DMS153 (cell line): ENCODE results near the gene STK32B.
"Not testable (repeated sequence)": the region's sequence is repeated elsewhere in the genome, so short reads cannot be mapped to it uniquely, and the experiment has no call there.

ENCODE experiments used
- DNase-seq: peaks from one replicate; lab custom pipeline; 2025; lab: John Stamatoyannopoulos, UW

The STK32B gene

GRCh38 chr4:5051278-5052203, at the start of gene STK32B:
Gene STK32B, plus strand, starts transcription at chr4:5051480.
- DNase-seq = peak; percentile 31

GRCh38 chr4:5001641-5002040, 49.6 kb upstream of the STK32B start:
- DNase-seq = not testable (repeated sequence)

GRCh38 chr4:5003372-5003857, 47.9 kb upstream of the STK32B start:
- DNase-seq = no peak

GRCh38 chr4:5003918-5004317, 47.4 kb upstream of the STK32B start:
- DNase-seq = no peak

- DNase-seq = no peak
Measured at GRCh38 chr4:5004496-5004895, 46.8 kb upstream of the STK32B start.

- not testable (repeated sequence) for DNase-seq
Measured at GRCh38 chr4:5006932-5007331, 44.3 kb upstream of the STK32B start.

GRCh38 chr4:5009796-5010195, 41.5 kb upstream of the STK32B start:
- no peak for DNase-seq

- no peak for DNase-seq
Measured at GRCh38 chr4:5010984-5011383, 40.3 kb upstream of the STK32B start.

- no peak for DNase-seq
Measured at GRCh38 chr4:5012244-5012898, 38.9 kb upstream of the STK32B start.

- DNase-seq = no peak
Measured at GRCh38 chr4:5012958-5013357, 38.3 kb upstream of the STK32B start.

- DNase-seq = no peak
Measured at GRCh38 chr4:5014007-5014682, 37.1 kb upstream of the STK32B start.

GRCh38 chr4:5018096-5018495, 33.2 kb upstream of the STK32B start:
- DNase-seq = no peak

GRCh38 chr4:5018603-5019002, 32.7 kb upstream of the STK32B start:
- no peak for DNase-seq

GRCh38 chr4:5019274-5019673, 32.0 kb upstream of the STK32B start, which contains the start of gene CYTL1:
Gene CYTL1, minus strand, starts transcription at chr4:5019458. Its CDS starts 13 bp downstream, at chr4:5019445.
- DNase-seq = no peak

- DNase-seq = no peak
Measured at GRCh38 chr4:5019796-5020195, 31.5 kb upstream of the STK32B start.

GRCh38 chr4:5020341-5020740, 30.9 kb upstream of the STK32B start:
- no peak for DNase-seq

- no peak for DNase-seq
Measured at GRCh38 chr4:5021546-5021945, 29.7 kb upstream of the STK32B start.

GRCh38 chr4:5024673-5025072, 26.6 kb upstream of the STK32B start:
- DNase-seq = no peak

- DNase-seq = no peak
Measured at GRCh38 chr4:5026371-5026770, 24.9 kb upstream of the STK32B start.

- DNase-seq = no peak
Measured at GRCh38 chr4:5027346-5027745, 23.9 kb upstream of the STK32B start.

- no peak for DNase-seq
Measured at GRCh38 chr4:5028480-5028879, 22.8 kb upstream of the STK32B start.

- no peak for DNase-seq
Measured at GRCh38 chr4:5029447-5029846, 21.8 kb upstream of the STK32B start.
